Activated CD8-positive, alpha-beta memory T cell treated with anti-CD3 and anti-CD28 coated beads, Interleukin-2, amount 50 U/mL, for 1 hour (primary cell): ENCODE measurements around the gene ABTB2.

ENCODE experiments used
- DNase-seq: peaks from one replicate; pipeline ENCODE4 v3.0.0-alpha.2; 2020; ENCODE audit errors: extremely low read depth

ABTB2 gene

DNA sequence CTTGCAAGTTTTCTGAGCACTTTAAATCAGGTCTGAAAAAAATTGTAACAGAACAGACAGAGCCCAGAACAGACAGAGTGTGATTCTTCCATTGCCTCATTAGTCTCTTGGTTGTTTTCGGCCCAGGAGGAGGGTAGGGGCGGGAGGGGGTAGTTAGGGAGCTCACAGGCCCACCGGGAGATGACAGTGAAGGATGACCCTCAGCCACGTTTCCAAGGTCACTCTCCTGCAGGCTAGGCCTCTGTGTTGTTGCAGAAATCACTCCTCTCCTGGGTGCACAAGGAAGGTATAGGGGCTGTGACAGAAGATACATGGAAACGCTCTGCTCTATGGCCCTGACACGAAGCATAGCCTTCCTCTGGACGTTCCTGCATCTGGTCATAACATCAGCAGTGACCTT is 69.3 kb downstream of the ABTB2 start:
- DNase-seq: no peak

DNA sequence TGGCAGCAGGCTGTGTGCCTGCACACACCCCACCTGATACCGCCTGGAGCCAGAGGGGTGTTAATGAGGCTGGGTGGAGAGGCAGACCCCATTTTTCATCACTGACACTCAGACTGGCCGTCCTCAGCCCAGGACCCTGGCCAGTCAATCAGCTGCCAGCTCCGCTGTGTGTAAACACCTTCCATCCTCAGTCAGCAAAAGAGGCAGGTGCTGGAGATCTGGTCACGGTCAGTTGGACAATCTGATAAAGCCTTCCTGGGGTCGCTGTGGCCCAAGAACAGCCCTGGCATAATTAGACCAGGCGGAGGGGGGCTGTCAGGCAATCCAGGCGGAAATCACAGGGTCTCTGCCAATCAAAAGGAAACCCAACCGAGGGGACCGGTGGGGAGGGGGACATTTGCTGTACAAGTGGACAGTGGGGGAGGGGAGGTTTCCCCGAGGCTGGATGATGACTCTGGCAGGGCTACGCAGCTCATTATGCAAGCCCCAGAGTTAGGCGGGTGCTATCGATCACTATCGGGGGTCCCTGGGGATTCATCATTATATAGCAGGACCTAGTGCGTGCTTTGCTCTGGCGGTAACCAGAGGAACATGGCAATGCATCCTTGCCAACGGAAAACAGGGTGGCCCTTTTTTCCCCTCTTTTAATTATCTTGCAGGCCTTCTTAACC is 72.9 kb downstream of the ABTB2 start:
- DNase-seq: no peak

- no peak for DNase-seq
Measured at GRCh38 chr11:34284156-34284555, 73.7 kb downstream of the ABTB2 start.

GRCh38 chr11:34280945-34281872 is 76.6 kb downstream of the ABTB2 start:
- no peak for DNase-seq

GRCh38 chr11:34278693-34279297 is 79.0 kb downstream of the ABTB2 start:
- no peak for DNase-seq

GRCh38 chr11:34278175-34278574 is 79.6 kb downstream of the ABTB2 start:
- no peak for DNase-seq

DNA sequence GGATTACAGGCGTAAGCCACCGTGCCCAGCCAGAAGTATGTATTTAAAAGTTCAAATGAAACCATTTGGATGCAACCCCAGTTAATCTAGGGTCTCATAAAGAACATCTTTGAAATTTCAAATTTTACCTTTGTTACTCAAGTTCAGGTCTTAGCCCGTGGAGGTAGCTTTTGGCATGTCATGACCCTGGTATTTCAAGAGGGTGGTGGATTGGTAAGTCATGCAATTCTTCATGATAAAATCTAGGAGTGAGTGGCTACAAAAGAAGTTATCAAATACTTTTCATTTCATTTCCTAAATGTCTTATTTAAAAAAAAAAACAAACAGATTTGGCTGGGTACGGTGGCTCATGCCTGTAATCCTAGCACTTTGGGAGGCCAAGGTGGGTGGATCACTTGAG is 80.6 kb downstream of the ABTB2 start:
- no peak for DNase-seq

DNA sequence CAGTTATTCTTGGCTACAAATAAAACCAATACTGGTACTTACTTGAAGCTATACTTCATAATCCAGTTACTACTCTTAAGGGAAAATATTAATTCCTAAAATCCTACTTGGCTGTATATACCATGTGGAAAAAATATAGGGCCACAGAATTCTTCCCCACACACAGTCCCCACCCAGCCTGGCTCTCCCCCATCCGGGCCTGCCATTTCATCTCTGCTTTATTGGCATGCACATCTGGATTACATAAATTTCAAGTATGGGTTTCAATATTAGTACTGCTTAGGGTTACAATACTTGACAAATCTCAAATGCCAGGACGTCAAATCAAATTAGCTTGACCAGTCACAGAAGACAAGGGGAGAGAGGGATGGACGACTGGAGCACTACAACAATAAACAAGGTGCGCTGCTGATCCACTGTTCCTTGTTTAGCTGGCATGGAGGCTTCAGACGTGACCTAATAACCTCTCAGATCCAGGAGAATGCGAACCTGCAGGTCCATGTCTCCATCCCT is 81.4 kb downstream of the ABTB2 start:
- no peak for DNase-seq

DNA sequence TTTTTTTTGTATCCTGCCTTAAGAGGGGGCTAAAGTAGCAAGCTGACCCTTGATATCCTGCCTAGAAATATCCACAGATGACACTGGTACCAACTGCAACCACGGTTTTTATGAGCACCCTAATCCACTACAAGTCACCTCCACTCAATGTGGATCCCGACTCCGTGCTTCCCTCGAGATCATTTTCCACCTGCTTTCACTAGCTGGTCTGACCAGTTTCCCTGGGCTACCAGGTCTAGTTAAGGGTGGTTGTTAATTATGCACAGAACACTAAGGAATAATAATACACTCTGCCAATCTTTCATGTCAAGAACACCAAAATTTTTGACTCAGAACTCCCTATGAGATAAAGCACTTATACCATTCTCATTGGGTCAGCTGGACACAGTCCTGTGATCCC is 82.3 kb downstream of the ABTB2 start:
- no peak for DNase-seq

GRCh38 chr11:34274712-34275398 is 83.0 kb downstream of the ABTB2 start:
- no peak for DNase-seq

DNA sequence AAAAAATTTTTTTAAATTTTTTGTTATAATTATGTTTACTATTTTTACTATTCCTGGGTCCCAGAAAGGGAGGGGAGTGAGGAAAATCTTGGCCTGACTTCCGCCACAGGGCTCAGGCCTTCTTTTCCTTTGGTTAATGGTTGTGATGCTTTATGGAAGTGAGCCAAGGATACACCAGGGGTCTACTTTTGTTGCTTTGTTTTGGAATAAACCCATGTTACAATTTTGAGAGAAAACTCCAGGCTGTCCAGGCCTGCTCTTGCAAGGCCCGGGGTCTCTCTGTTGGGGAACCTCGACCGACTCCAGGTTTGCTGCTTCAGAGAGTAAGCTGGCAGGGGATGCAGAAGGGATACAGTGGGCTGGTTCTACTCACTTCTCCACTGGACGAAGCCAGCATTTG is 84.7 kb downstream of the ABTB2 start:
- no peak for DNase-seq

DNA sequence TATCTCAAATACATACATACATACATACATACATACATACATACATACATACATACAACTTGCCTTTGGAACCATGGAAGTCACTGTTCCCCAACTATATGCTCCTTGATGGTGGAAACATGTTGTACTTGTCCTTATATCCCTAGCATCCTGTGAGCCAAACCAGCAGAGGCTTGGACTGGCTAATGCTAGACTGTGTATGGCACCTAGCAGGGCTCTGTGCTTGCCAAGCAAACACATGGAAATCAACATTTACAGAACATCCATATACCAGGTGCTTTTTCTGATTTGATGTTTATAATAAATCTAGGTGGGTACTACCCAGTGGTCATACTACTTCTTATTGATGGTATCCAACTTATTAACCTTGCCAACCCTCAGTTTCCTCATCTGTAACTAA is 86.1 kb downstream of the ABTB2 start:
- no peak for DNase-seq

GRCh38 chr11:34270711-34271110 is 87.1 kb downstream of the ABTB2 start:
- DNase-seq: no peak

- no peak for DNase-seq
Measured at GRCh38 chr11:34269694-34270245, 88.0 kb downstream of the ABTB2 start.

- no peak for DNase-seq
Measured at GRCh38 chr11:34268906-34269430, 88.8 kb downstream of the ABTB2 start.

- no peak for DNase-seq
Measured at GRCh38 chr11:34267417-34267816, 90.4 kb downstream of the ABTB2 start.

- no peak for DNase-seq
Measured at GRCh38 chr11:34267013-34267412, 90.8 kb downstream of the ABTB2 start.

DNA sequence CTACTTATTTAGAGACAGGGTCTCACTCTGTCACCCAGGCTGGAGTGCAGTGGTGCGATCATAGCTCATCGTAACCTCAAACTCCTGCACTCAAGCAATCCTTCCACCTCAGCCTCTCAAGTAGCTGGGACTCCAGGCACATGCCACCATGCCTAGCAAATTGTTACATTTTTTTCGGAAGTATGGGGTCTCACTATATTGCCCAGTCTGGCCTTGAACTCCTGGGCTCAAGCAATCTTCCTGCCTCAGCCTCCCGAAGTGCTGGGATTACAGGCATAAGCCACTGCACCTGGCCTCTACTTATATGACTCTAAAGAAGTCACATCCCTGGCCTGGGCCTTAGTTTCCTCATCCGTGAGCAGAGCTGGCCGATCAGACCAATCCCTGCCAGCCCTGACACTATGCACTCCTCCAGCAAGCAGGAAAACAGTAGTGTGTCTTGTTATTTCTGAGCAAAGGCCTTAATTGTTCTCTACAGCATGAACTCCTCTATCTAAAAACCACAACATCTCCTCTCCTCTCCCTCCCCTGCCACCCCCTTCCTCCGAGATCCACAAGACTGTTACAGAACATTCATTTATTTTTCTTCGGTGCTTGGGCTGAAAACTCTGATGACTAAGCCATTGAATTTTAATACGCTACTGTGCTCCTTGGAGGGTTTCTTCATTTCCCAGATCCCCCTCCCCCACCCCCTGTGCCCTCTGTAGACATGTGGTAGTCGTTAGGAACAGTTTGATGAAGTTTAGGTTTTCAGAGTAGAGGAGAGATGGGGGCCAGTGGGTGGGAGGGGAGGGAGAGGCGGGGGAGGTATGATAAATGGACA is 91.5 kb downstream of the ABTB2 start:
- no peak for DNase-seq

GRCh38 chr11:34264303-34265110 is 93.3 kb downstream of the ABTB2 start:
- DNase-seq: no peak
